C4-2B (cell line): ENCODE measurements around the gene FANK1.

ENCODE experiments used
- ZFX ChIP-seq: fragments of 450-650 bp; IDR thresholded peaks from 2 replicates; pipeline ENCODE4 v1.6.1; 2017
- TF ChIP-seq, protein P1 (sequence below): fragments of 450-650 bp; conservative IDR thresholded peaks from 2 replicates; pipeline ENCODE4 v1.5.1; 2017; ENCODE audit warnings: mild to moderate bottlenecking

DNA sequence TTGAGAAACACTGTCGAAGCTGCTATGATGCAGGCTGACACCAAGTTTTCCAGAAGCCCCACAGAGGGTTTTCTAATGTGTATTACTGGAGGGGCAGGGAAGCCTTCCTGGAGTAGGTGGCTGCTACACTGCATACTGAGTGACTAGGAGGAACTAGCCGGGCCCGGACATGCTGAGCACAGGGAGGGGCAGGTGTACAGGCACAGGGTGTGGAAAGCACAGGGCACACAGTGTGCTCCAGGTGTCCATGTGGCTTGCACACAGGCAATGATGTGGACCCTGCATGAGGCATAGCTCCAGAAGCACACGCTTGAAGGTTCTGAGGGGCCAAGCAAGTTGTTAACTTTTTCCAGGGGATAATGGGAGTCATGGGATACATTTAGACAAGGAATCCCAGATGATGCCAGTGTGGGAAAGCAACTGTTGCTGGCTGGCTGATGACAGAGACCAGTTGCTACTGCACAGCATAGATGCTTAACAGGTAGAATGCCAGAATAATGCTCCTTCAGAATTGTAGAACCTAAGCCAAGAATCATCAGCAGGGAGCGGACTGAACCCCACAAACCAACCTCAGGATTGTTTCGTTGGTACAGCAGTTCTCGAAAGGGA lies 29.8 kb upstream of the FANK1 start:
- TF ChIP-seq, protein P1, sequence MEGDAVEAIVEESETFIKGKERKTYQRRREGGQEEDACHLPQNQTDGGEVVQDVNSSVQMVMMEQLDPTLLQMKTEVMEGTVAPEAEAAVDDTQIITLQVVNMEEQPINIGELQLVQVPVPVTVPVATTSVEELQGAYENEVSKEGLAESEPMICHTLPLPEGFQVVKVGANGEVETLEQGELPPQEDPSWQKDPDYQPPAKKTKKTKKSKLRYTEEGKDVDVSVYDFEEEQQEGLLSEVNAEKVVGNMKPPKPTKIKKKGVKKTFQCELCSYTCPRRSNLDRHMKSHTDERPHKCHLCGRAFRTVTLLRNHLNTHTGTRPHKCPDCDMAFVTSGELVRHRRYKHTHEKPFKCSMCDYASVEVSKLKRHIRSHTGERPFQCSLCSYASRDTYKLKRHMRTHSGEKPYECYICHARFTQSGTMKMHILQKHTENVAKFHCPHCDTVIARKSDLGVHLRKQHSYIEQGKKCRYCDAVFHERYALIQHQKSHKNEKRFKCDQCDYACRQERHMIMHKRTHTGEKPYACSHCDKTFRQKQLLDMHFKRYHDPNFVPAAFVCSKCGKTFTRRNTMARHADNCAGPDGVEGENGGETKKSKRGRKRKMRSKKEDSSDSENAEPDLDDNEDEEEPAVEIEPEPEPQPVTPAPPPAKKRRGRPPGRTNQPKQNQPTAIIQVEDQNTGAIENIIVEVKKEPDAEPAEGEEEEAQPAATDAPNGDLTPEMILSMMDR = no peak
- TF ChIP-seq ZFX = no peak
